GM12864 (cell line): Measurements from ENCODE around the gene GRB2.

Source experiments
- DNase-seq: peaks from one replicate; pipeline ENCODE4 v3.0.0-alpha.2; 2011; ENCODE audit warnings: low read depth
- H3K4me3 ChIP-seq: 2 replicates; pipeline ENCODE4 v1.5.1; 2011; ENCODE audit warnings: mild to moderate bottlenecking, low read depth, low read length, control low read depth
- TF ChIP-seq, protein P1 (sequence below): IDR thresholded peaks from 2 replicates; pipeline ENCODE4 v1.5.1; 2011; ENCODE audit warnings: low read depth, mild to moderate bottlenecking, moderate library complexity, low read length, control low read depth, inconsistent platforms; ENCODE audit errors: missing control alignments

Gene GRB2

DNA sequence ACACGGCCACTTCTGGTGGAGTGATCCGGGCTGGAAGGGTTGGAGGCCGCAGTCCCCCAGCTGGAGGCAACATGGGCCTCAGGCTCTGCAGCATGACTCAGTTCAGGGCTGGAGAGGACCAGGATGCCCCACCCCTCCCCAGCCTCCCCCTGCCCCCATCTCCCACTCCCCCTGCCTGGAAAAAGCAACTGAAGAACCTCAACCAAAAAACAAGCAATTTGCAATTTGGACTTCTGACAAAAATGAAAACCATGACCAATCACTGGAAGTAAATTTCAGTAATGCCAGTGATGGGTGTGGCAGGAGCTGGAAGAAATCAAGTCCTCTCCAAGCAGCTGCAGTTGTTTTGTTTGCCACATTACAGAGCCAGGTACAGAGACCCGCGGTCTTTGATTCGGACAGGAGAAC is 127.8 kb downstream of the GRB2 start:
- DNase-seq = no peak
- H3K4me3 ChIP-seq = no peak overlapping the region
- TF ChIP-seq, protein P1, sequence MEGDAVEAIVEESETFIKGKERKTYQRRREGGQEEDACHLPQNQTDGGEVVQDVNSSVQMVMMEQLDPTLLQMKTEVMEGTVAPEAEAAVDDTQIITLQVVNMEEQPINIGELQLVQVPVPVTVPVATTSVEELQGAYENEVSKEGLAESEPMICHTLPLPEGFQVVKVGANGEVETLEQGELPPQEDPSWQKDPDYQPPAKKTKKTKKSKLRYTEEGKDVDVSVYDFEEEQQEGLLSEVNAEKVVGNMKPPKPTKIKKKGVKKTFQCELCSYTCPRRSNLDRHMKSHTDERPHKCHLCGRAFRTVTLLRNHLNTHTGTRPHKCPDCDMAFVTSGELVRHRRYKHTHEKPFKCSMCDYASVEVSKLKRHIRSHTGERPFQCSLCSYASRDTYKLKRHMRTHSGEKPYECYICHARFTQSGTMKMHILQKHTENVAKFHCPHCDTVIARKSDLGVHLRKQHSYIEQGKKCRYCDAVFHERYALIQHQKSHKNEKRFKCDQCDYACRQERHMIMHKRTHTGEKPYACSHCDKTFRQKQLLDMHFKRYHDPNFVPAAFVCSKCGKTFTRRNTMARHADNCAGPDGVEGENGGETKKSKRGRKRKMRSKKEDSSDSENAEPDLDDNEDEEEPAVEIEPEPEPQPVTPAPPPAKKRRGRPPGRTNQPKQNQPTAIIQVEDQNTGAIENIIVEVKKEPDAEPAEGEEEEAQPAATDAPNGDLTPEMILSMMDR = no peak

GRCh38 chr17:75273977-75274708 is 131.3 kb downstream of the GRB2 start:
- no peak for DNase-seq
- H3K4me3 ChIP-seq = no peak overlapping the region
- TF ChIP-seq, protein P1 = no peak

- peak overlapping the region; percentile 65 for H3K4me3 ChIP-seq
- no peak for DNase-seq
- TF ChIP-seq, protein P1 = no peak
Observed at GRCh38 chr17:75272848-75273184, 132.7 kb downstream of the GRB2 start.

DNA sequence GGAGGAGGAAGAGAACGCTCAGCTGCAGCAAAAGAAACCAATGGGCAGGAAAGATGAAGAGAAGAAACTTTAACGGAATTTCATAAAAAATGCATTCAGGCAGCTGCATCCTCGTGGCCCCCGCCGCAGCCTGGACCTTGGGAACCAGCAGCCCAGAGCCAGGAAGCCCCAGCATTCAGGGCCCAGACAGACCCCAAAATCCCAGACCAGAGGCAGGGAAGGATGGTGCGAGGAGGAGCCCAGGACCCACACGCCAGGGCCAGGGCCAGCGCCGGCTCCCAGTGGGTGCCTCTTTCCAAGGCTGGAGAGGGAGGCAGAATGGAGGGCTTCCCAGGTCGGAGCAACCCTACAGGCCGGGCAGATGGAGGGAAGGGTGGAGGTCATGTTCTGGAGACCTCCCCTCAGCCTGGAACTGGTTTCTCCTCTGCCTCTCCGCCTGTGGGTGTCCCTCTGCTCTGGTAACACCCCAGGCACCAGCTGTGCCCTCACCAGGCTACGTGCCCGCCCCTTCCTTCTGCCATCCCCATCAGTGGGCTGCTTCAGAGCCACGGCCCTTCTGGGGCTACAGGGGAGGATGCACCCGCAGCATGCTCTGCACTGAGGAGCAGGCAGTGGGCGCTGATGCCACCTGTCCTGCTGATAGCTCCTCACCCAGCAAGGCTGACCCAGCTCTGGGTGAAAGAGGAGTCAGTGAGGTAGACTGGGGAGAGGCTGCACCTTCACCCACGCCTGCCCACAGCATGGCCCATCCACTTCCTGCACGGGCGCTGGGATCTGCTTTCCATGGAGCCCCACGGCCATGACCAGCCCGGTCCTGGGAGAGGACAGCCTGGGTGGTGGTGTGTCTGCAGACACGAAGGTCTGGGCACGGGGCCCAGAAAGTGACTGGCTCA is 133.3 kb downstream of the GRB2 start:
- peak overlapping the region; percentile 65 for H3K4me3 ChIP-seq
- no peak for DNase-seq

DNA sequence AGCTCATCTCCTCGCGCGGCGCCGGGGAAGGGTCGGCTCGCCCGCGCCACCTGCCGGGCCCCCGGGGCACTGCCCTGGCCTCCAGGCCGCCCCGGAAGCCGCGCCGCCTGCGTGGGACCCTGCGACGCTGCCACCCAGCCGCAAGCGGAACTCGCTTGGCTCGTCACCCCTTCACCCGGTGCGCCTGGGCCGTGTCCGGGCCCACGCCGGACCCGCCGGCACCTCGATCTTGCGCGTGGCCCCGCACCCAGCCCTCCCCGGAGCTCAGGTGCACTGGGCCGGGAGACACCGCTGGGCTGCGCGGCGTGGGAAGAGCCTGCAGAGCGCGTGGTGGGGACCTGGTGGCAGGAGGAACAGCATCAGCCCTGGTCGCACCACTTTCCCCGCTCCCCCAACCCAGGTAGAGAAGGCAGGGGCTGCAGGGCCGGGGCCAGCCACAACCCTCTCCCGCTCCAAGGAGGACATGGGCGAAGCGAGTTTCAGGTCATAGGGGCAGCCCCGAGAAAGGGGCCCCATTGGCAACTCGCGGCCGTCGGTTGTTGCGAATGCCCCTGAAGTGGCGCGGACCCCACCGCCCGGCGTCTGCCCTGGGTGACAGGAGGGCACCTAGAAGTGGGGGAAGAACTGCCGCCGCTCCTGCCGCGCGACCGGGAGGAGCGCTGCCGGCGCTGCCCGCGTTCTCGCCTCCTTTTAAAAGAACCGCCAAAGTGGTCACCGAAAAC is 134.1 kb downstream of the GRB2 start:
- H3K4me3 ChIP-seq = peak overlapping the region; percentile 65
- TF ChIP-seq, protein P1 = peak; percentile 70
- DNase-seq = no peak

More for the DNA sequence above, 133.3 kb downstream of the GRB2 start:
- TF ChIP-seq, protein P1 = no peak

DNA sequence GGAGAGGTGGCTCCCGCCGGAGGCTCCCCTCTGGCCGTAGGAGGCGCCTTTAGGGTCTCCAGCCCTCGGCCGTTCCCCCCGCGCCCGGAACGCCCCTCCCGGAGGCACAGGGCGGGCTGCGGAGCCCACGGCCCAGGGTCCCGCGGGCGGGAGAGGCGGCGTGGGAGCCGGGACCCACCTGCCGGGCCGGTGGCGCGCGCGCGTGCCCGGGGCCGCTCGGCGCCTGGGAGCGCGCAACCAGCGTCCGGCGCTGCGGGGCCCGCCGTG is 134.6 kb downstream of the GRB2 start, which contains the start of gene MIF4GD:
Gene MIF4GD, minus strand, starts transcription at position 266 of the 267 bp plus-strand sequence. CDS start 1,036 bp downstream, outside the sequence.
- DNase-seq = no peak
- TF ChIP-seq, protein P1 = no peak

More for the DNA sequence above, 134.6 kb downstream of the GRB2 start, which contains the start of gene MIF4GD:
- H3K4me3 ChIP-seq = peak within 1 kb of the TSS; percentile 84
